Activated CD4-positive, alpha-beta T cell treated with anti-CD3 and anti-CD28 coated beads, Interleukin-2, amount 50 U/mL, for 16 hours (primary cell): ENCODE results near the gene REC114.

Experiments used
- DNase-seq: peaks from one replicate; pipeline ENCODE4 v3.0.0-alpha.2; 2020

The REC114 gene

GRCh38 chr15:73583544-73583943 is 140.6 kb downstream of the REC114 start:
- DNase-seq: peak; percentile 60

DNA sequence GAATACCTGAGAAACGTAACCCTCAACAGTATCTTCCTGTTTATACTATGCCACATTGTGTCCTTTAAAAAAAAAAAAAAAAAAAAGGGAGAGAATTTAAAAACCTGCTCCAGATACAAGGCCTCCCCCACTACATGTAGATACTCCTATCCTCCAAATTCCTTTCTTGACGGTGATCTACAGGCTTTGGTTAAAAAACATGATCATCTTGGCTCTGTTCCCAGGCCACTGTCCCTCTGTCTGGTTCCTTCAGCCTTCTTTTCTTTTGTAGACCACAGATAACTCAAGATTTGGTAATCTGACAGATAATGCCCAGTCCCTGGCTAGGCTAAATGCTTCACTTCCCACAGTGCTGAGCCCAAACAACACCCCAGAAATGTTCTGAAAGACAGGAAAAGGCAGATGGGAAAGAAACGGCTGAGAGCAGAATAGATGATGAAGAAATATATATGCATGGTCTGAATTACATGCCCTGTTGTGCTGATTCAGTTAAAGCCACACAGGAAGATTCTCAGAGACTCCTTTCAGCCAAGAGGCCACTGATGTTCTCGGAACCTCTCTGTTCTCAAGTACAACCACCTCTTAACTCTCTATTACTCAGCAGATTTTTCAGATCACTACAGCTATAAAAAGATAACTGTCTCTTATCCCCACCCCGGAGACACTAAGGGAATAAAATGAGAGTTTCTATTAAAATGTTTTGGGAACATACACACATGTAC is 141.9 kb downstream of the REC114 start:
- peak; percentile 44 for DNase-seq

DNA sequence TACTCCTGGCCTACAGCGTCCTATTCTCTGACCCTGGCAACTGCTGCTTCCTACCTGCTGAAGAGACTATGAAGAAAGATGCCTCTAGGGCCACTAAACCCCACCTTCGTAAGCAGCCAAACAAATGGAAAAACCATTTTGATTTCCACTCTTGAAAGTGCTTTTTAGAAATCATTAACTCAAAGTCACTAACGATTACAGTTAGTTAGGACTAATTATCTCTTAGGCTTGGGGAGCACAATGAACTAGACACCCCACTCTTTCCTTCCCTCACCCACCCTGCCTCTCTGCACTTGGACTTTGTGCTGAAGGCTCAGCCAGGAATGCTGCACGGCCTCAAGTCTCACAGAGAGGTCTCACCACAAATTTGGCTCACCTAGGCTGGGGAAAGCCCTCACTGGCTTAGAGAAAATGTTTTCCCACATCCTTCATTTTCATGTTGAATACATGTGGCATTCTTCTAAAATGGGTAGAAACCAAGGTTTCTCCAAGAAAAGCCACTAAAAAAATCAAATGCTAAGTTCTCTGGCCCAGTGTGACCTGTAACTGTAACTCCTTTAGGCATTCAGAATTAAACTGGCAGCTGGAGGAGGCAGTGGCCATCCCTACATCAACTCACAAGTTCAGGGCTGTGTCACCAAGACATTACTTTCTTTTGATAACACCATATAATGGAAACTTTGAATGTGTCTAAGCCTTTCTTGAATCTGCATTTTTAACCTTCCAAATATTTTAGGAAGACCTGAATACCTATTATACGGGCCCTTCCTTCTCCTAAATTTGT is 143.1 kb downstream of the REC114 start:
- no peak for DNase-seq

GRCh38 chr15:73589766-73590165 is 146.8 kb downstream of the REC114 start:
- DNase-seq: no peak

GRCh38 chr15:73590263-73590662 is 147.3 kb downstream of the REC114 start:
- no peak for DNase-seq

DNA sequence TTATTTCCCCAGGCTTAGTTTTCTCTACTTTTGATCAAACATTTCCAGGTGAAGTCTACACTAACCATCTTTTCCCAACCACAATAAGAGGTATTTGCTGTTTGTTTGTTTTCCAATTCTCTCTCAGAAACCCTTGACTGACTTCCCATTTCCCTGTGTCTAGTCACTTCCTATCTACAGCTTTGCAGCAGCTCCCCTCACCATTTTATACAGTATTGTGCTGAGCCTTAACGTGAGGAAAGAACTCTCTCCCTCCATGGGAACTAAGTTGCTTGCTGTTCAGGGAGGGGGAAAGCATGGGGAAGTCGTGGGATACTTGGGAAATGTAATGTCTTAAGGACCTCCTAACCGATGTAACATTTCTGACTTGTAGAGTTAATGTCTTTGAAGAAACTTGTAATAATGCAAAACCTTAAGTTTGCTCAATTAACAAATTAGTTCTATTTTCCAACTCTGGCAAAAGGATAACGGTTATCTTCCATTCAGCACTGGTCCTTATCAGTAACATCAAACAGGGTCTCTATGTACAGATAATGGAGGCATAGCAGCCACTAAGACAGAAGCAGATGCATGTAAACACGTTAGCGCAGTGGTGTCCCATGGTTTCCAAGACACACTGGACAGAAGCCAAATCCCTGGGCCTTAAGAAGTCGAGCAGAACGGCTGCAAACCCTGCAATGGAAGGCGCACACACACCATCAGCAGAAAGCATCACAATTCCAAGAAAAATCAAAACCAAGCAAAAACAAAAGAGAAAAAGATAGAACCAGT is 150.5 kb downstream of the REC114 start:
- no peak for DNase-seq

- DNase-seq: no peak
These were observed 151.1 kb downstream of the REC114 start for GRCh38 chr15:73594109-73594508.

DNA sequence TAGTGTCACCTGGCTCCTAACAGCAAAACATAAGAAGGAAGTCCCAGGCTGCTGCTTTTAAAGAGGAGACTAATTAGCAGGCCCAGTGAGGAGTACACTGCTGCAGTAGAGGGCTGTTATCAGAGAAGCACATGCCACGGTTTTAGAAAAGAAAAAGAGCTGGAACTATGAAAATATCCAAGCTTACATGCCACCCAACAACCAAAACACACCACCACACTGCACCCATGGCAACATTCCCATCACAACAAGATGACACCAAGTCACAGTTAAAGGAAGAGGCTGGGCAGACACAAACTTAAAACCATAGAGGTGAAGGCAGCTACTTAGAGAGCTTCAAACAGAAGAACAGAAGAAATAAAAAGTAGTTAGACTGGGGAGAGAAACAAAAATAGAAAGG is 153.2 kb downstream of the REC114 start:
- DNase-seq: no peak

GRCh38 chr15:73597036-73597638 is 154.2 kb downstream of the REC114 start:
- DNase-seq: no peak

DNA sequence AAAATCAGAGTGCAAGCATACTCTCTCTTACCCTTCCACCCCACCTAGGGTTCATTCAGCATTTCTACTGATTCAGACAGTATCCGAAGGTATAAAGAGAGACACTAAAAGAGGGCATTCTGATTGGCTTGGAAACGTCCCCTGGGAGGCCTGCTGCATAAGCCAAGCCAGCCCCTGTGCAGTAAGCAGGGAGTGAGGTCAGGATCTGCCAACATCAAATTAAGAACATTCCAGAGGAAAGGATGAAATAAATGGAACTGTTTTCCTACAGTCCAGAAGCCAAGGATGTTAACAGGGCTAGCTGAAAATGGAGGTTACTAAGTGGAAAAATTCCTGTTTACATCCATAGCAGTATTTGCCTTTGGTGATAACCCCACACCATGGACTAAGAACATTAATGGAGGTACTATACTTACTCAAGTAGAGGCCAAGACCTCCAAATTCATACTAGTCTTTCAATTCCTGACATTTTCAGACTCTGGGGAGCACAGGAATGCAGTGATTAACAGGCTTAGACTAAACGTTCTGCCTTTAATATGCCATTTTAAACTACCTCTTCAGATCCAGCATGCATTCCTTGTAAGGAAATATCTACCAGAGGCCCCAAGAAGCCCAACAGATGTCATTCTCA is 155.7 kb downstream of the REC114 start:
- no peak for DNase-seq

GRCh38 chr15:73599934-73600333 is 157.0 kb downstream of the REC114 start:
- no peak for DNase-seq

- no peak for DNase-seq
These were observed 157.7 kb downstream of the REC114 start for GRCh38 chr15:73600413-73601335.

DNA sequence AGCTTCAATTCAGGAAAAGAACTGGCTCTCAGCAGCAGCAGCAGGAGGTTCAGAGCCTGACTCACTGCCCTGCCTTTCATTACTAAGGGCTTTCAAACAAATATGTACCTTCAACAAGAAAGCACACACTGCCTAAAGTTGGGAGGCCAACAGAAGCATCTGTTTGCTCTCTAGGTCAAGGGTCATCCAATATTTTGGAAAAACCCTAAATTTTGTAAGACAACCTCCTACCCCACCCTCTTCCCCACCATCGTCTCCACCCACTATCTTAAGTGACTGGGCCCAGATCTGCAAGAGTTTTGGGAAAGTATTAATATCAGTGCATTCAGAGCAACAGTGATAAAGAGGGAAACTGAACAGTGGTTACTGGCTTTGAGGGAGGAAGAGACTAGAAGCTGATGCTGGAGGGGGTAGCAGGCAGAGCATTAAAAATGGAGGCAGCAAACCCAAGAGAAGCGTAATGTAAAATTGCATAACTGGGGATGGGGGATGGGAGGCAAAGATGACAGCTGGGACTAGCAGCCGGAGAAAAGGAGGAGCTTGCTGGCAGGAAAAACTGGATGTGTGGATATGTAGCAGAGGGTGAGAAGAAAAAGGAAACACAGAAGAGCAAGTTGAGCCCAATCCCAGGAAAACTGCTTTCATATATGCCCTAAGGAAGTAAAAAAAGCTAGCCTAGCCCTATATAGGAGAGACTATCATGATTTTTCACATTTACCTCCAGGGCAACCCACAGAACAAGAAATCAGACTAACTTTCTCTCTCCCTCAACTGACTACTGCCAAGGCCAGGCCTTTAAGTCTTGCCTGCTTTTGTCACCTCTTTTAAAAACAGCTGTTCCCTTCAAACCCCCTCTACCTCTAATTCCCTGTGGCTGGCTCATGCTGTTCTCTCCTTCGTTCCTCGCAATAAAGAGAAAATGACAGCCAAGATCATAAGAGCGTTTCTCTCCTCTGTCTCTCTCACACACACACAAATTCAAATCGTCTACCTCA is 158.8 kb downstream of the REC114 start:
- DNase-seq: no peak

- DNase-seq: no peak
These were observed 159.5 kb downstream of the REC114 start for GRCh38 chr15:73602446-73602843.

DNA sequence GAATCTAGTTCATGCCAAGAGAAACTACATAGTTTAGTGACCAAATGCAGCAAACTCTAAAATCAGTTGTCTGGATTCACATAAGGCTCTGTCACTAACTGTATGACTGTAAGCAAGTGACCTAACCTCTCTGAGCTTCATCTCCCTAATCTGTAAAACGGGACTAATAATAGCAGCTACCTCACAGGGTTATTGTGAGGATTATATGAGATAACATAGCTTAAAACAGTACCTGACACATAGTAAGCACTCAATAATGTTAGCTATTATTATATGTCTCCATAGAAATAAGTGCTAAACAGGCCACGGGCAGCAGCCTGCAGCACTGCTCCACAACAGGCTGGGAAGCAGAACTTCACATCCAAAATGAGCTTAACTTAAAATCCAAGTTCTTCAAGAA is 160.0 kb downstream of the REC114 start:
- no peak for DNase-seq

GRCh38 chr15:73604477-73604876 is 161.5 kb downstream of the REC114 start:
- no peak for DNase-seq

DNA sequence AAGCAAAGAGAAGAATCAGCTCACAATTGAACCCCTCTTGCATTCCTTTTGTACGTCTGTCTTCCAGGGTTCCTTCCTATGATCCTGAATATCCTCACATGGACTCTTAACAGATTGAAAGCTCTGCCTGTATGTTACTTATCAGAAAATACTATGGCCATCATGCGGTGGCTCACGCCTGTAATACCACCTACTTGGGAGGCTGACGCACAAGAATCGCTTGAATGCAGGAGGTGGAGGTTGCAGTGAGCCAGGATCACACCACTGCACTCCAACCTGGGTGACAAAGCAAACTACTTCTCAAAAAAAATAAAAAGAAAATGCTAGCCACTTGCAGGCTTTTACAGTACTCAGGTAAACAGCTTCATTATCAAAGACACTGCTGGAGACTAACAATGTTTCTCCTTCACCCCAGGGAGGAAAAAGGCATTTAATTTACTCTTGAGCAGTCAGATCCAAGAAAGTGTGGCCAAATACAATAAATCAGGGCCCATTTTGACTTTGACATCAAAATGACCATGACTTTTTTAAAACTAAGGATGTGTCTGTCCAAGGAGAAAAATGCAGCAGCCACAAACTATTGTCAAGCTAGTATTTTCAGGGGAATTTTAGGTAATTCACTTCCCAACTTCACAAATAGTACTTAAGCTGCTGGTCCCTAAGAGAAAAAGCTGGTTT is 162.9 kb downstream of the REC114 start:
- DNase-seq: no peak

- no peak for DNase-seq
These were observed 164.4 kb downstream of the REC114 start for GRCh38 chr15:73607405-73607804.

DNA sequence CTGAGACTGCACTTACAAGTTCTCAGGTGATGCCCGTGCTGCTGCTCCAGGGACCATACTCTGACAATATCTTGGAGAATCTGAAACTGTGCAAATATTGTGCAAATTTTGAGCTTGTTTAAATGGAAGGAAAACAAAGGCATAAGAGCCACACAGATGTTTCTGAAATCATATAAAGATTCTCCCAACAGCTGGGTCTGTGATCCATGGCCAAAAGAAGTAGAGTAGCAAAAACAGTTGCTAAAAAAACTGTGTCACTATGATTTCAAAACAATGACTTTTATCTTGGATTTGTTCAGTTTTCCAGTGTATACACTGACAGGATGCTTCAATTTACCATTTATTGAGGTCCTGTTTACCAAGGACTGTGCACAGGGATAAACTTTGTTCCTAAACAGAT is 164.9 kb downstream of the REC114 start:
- DNase-seq: no peak

- no peak for DNase-seq
These were observed 165.5 kb downstream of the REC114 start for GRCh38 chr15:73608475-73608874.
